ENCODE measurements around the gene METAP1.
"Not testable (repeated sequence)": the region's sequence is repeated elsewhere in the genome, so short reads cannot be mapped to it uniquely, and the experiment has no call there.

The METAP1 gene

DNA sequence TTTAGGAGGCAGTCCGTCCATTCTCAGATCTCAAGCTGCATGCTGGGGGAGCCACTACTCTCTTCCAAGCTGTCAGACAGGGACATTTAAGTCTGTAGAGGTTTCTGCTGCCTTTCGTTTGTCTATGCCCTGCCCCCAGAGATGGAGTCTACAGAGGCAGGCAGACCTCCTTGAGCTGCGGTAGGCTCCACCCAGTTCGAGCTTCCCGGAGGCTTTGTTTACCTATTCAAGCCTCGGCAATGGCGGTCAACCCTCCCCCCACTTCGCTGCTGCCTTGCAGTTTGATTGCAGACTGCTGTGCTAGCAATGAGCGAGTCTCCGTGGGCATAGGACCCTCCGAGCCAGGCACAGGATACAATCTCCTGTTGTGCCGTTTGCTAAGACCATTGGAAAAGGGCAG, 103.8 kb downstream of the METAP1 start:
- TF ChIP-seq, protein P1, sequence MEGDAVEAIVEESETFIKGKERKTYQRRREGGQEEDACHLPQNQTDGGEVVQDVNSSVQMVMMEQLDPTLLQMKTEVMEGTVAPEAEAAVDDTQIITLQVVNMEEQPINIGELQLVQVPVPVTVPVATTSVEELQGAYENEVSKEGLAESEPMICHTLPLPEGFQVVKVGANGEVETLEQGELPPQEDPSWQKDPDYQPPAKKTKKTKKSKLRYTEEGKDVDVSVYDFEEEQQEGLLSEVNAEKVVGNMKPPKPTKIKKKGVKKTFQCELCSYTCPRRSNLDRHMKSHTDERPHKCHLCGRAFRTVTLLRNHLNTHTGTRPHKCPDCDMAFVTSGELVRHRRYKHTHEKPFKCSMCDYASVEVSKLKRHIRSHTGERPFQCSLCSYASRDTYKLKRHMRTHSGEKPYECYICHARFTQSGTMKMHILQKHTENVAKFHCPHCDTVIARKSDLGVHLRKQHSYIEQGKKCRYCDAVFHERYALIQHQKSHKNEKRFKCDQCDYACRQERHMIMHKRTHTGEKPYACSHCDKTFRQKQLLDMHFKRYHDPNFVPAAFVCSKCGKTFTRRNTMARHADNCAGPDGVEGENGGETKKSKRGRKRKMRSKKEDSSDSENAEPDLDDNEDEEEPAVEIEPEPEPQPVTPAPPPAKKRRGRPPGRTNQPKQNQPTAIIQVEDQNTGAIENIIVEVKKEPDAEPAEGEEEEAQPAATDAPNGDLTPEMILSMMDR (IDR thresholded peaks at IDR 0.05; ENCODE audit: low read depth, low read length): no peak
- no peak overlapping the region for H3K4me3 ChIP-seq (ENCODE audit: low read depth, low read length)

DNA sequence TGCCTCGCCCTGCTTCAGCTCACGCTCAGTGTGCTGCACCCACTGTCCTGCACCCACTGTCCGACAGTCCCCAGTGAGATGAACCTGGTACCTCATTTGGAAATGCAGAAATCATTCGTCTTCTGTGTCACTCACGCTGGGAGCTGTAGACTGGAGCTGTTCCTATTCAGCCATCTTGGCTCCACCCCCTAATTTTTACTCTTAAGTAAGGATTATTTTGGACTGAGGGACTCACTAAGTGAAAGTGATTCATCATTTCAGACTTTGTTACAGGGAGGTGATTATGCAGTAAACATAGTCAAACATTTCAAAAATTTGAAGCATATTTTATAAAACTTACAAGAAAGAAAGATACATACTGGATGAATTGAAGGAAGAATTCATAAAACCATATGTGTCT, 104.3 kb downstream of the METAP1 start:
- not testable (repeated sequence) for H3K4me3 ChIP-seq (ENCODE audit: low read depth, low read length)

DNA sequence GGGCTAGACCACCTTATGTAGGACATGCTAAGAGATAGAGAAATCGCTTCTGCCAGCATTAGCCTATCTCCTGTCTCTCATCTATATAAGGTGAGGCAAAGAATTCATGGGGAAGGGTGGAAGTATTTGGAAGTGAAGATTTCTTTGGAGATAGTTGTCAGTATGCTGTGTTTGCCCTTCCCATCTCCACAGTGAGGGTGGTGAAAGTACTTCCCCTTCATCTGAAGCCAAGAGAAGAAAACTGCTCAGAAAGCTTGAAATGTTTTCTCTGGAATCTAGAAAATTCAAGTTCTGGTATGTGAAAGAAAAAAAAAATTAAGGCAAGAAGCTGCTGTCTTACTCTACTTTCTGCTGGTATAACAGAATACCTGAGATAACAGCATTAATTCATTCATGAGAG, 105.4 kb downstream of the METAP1 start:
- TF ChIP-seq, protein P1 (IDR thresholded peaks at IDR 0.05; ENCODE audit: low read depth, low read length): no peak
- H3K4me3 ChIP-seq (ENCODE audit: low read depth, low read length): no peak overlapping the region

DNA sequence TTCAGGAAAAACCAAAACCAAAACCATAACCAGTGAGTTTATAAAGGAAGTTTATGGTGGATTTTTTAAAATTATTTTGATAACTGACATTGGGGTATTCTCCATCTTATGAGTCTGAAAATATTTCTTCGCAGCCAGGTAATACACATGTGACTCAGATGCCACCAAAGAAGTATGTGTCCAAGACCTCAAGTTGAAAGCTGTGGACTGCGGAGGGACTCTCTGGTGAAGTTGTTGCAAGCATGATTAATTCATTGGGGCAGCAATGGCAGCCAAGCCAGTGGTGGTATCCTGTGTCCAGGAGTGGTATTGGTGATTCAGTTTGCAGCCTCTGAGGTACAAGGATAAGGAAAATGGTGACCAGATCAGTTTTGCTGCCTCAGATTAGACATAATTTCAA, 107.1 kb downstream of the METAP1 start:
- TF ChIP-seq, protein P1 (IDR thresholded peaks at IDR 0.05; ENCODE audit: low read depth, low read length): no peak
- no peak overlapping the region for H3K4me3 ChIP-seq (ENCODE audit: low read depth, low read length)

DNA sequence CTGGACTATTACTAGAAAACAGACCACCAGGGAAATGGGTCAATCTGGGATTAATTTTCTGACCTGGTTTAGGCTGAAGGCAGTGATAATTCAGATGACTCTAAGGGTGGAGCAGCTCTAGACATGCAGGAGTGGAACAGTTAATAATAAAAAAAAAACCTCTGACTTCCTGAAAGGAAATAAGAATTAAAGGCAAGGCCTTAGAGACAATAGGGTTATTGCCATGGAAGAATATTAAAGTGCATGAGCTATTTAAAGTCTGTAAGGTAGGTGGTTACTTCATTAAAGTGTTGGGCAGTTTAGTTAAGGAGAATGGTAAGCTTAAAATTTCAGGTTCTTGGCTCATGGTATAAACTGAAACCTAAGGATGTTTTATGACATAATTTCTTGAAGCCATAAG, 107.6 kb downstream of the METAP1 start:
- TF ChIP-seq, protein P1 (IDR thresholded peaks at IDR 0.05; ENCODE audit: low read depth, low read length): no peak
- no peak overlapping the region for H3K4me3 ChIP-seq (ENCODE audit: low read depth, low read length)

DNA sequence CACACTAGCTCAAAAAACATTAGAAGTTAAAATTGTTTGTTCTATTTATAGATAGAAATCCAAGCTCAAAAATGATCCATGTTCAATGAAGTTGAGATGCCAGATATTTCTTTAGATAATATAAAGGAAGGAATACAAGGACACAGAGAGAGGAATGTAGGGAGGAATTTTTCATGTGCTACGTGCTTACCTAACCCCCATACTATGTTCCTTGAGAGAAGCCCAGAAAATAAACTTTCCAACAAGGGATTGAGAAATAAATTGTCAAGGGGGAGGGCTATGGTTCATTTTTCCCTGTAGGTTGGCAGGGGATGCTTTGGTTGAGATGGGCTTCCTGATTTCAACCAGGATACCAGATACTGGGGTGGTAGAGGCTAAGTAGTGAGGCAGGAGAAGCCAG, 108.6 kb downstream of the METAP1 start:
- TF ChIP-seq, protein P1 (IDR thresholded peaks at IDR 0.05; ENCODE audit: low read depth, low read length): no peak
- H3K4me3 ChIP-seq (ENCODE audit: low read depth, low read length): no peak overlapping the region

DNA sequence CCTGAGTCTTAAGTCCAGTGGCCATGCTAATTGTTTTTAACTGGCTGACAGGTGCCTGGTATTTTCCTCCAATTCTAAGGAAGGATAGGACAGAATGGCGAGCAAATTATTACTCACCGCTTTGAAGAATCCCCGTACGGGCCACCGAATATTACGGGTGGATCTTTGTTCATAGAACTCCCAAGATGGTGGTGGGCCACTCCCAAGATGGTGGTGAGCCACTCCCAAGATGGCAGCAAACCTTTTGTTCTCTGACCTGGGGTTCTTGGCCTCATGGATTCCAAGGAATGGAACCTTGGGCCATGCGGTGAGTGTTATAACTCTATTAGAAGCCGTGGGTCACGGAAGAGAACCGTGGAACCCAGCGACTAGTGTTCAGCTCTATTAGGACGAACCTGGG, 113.8 kb downstream of the METAP1 start:
- H3K4me3 ChIP-seq (ENCODE audit: low read depth, low read length): not testable (repeated sequence)
